Activated CD8-positive, alpha-beta T cell treated with anti-CD3 and anti-CD28 coated beads for 36 hours (primary cell): ENCODE measurements around the gene ADGRF3. TPM values are rescaled to one million over a fixed set of nuclear protein-coding genes. Genes with fewer than 3 reads are reported as not detected.

Experiments used
- ATAC-seq: fragments of 200-7000 bp; cut with Tn5 transposase; one replicate; pipeline ENCODE4 v1.10.0; 2021; ENCODE audit warnings: mild to moderate bottlenecking, moderate library complexity
- CTCF ChIA-PET: fragments of 350-600 bp; sonication (Branson Sonifier 250); formaldehyde crosslinking; loops from one replicate; lab custom pipeline; 2021; ENCODE audit warnings: antibody characterized with exemption; lab: Charles Lee
- POLR2A ChIA-PET: fragments of 350-600 bp; sonication (Branson Sonifier 250); formaldehyde crosslinking; loops from one replicate; lab custom pipeline; 2021; ENCODE audit warnings: antibody characterized with exemption; lab: Charles Lee
- DNase-seq: peaks from one replicate; pipeline ENCODE4 v3.0.0-alpha.2; 2020
- H3K27ac Mint-ChIP-seq: one replicate; pipeline ENCODE4 v1.8.0; 2021; ENCODE audit warnings: mild to moderate bottlenecking, mixed read lengths
- H3K27me3 Mint-ChIP-seq: one replicate; pipeline ENCODE4 v1.8.0; 2021; ENCODE audit warnings: mixed read lengths
- H3K36me3 Mint-ChIP-seq: one replicate; pipeline ENCODE4 v1.8.0; 2021; ENCODE audit warnings: low read depth, mixed read lengths
- H3K4me1 Mint-ChIP-seq: one replicate; pipeline ENCODE4 v1.8.0; 2021; ENCODE audit warnings: low read depth, mixed read lengths
- H3K4me3 Mint-ChIP-seq: one replicate; pipeline ENCODE4 v1.8.0; 2021; ENCODE audit warnings: mild to moderate bottlenecking, moderate library complexity, mixed read lengths
- H3K9me3 Mint-ChIP-seq: one replicate; pipeline ENCODE4 v1.8.0; 2021; ENCODE audit warnings: mixed read lengths
- intact Hi-C: fragments of 100-400 bp; cut with micrococcal nuclease; formaldehyde crosslinking; loops from one replicate; pipeline ENCODE4 v1.10.0; 2022
- total RNA-seq, 2 experiments: library from RNA; stranded (reverse); gene quantifications; one replicate each; pipeline ENCODE4 v1.2.3, GENCODE V29; 2021
- TF ChIP-seq, protein P1 (sequence below): fragments of 200-600 bp; IDR thresholded peaks from one replicate; pipeline ENCODE4 v1.8.0; 2022; ENCODE audit warnings: antibody characterized with exemption, mild to moderate bottlenecking

The ADGRF3 gene
- total RNA-seq, 2 experiments from 2014 or later, result 4.8 to 5.7 TPM

DNA sequence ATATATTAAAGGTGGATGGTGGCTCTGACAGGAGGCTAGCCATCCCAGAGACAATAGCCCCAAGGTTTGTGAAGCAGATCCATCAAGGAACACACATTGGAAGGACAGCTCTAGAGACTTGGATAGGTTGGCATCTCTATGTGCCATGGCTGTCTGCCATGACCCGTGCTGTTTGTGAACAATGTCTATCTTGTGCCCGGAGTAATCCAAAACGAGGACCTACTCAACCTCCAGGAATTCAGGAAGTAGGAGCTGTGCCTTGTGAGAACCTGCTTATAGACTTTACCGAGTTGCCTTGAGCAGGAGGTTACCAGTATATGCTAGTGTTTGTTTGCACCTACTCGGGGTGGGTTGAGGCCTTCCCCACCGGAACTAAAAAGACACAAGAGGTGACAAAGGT is 43.7 kb downstream of the ADGRF3 start:
- POLR2A ChIA-PET, result interaction anchor here (0.9 kb wide), 1 partner anchor 56 kb away, joined by 3 read pairs; no protein-coding TSS in a partner anchor
- no peak overlapping the region for H3K4me3 Mint-ChIP-seq

DNA sequence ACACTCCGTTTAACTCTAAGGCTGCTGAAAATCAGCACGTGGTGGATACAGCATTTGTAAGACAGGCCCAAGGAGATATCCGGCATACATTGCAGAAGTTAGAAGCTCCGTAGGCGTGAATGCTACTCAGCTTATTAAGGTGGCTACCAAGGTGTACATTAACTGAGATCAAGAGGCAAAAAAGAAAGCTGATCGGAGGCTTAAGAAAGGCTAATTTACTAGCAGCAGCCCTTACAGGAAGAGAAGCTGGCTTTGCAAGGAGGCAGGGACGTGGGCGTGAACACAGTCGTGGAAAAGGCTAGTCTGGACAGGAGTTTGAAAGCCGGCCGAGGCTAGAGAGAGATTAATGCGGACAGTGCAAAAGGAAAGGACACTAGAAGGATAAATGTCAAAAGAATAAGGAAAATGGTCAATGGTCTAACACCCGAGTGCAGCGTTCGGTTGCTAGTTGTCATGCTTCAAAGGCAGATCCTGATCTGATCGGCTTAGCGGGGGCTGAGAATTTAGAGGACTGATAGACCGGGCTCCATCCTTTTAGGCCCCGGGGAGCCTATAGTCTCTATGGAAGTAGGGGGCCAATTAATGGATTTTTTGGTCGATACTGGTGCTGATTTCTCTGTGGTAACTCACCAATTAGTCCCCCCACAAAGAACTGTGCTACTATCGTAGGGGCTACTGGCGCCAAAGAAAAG is 46.2 kb downstream of the ADGRF3 start:
- POLR2A ChIA-PET, result interaction anchor here (0.6 to 2.2 kb wide), 5 partner anchors 16 to 63 kb away, joined by 3 to 9 read pairs (median 3); partner anchors contain the start of genes HADHA and HADHB
- Mint-ChIP-seq H3K9me3 (no peaks in the 10 kb centered on the region), H3K27me3 (no peaks in the 10 kb centered on the region), H3K4me1 (no peaks in the 10 kb centered on the region), H3K4me3 (no peak overlapping the region), H3K36me3 (no peaks in the 10 kb centered on the region), H3K27ac (no peak overlapping the region)
- DNase-seq, result peak; percentile 34
- peak; percentile 34 for ATAC-seq
- intact Hi-C loops, result no loop called here
- TF ChIP-seq, protein P1, sequence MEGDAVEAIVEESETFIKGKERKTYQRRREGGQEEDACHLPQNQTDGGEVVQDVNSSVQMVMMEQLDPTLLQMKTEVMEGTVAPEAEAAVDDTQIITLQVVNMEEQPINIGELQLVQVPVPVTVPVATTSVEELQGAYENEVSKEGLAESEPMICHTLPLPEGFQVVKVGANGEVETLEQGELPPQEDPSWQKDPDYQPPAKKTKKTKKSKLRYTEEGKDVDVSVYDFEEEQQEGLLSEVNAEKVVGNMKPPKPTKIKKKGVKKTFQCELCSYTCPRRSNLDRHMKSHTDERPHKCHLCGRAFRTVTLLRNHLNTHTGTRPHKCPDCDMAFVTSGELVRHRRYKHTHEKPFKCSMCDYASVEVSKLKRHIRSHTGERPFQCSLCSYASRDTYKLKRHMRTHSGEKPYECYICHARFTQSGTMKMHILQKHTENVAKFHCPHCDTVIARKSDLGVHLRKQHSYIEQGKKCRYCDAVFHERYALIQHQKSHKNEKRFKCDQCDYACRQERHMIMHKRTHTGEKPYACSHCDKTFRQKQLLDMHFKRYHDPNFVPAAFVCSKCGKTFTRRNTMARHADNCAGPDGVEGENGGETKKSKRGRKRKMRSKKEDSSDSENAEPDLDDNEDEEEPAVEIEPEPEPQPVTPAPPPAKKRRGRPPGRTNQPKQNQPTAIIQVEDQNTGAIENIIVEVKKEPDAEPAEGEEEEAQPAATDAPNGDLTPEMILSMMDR, result no peak
- CTCF ChIA-PET, result interaction anchor here (1.2 to 1.5 kb wide), 3 partner anchors 15 to 278 kb away, joined by 3 to 5 read pairs (median 3); no protein-coding TSS in a partner anchor

More for the DNA sequence above, 43.7 kb downstream of the ADGRF3 start:
- Mint-ChIP-seq H3K9me3 (no peaks in the 10 kb centered on the region), H3K27me3 (no peaks in the 10 kb centered on the region), H3K36me3 (no peaks in the 10 kb centered on the region), H3K27ac (no peak overlapping the region), H3K4me1 (no peaks in the 10 kb centered on the region)
- ATAC-seq (no peak), DNase-seq (no peak)
- TF ChIP-seq, protein P1, result no peak
- intact Hi-C loops, result no loop called here
- CTCF ChIA-PET, result no interaction called here

DNA sequence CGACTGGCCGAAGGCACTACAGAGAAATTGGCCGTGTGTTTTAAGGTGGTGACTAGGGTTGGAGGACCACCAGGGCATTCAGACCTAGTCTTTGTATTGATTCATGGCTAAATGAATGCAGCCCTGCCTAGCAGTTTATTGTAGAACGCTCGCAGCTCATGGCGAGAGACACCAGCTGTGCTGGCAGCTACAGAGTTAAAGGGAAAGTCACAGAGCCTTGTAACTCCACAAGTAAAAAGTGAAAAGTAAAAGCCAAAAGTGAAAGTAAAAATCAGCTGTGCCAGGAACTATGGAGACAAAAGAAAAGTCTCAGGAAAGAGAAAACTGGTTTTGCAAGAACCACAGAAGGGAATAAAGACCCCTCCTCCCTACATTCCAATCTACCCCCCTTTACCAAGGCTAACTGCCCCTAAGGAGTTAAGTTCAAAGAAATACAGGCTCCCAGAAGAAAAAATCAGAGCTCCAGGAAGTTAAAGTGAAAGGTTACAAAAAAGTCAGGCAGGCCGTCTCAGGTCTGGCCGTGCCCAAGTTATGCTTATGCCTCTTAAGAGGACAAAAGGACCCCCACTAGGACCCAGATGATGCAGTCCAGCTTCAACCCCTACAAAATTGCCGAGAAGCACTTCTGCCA is 47.0 kb downstream of the ADGRF3 start:
- Mint-ChIP-seq H3K27me3 (no peaks in the 10 kb centered on the region), H3K9me3 (no peaks in the 10 kb centered on the region), H3K27ac (no peak overlapping the region), H3K4me1 (no peaks in the 10 kb centered on the region), H3K36me3 (no peaks in the 10 kb centered on the region), H3K4me3 (no peak overlapping the region)
- ChIA-PET POLR2A (interaction anchor here (0.6 to 2.2 kb wide), 4 partner anchors 10 to 56 kb away, joined by 3 to 9 read pairs (median 3); partner anchors contain the start of genes HADHA and HADHB), CTCF (interaction anchor here (1.2 to 1.6 kb wide), 4 partner anchors 16 to 278 kb away, joined by 3 to 5 read pairs (median 3); no protein-coding TSS in a partner anchor)
- intact Hi-C loops, result no loop called here
- DNase-seq (peak; percentile 35), ATAC-seq (peak; percentile 53)
- TF ChIP-seq, protein P1, result no peak

DNA sequence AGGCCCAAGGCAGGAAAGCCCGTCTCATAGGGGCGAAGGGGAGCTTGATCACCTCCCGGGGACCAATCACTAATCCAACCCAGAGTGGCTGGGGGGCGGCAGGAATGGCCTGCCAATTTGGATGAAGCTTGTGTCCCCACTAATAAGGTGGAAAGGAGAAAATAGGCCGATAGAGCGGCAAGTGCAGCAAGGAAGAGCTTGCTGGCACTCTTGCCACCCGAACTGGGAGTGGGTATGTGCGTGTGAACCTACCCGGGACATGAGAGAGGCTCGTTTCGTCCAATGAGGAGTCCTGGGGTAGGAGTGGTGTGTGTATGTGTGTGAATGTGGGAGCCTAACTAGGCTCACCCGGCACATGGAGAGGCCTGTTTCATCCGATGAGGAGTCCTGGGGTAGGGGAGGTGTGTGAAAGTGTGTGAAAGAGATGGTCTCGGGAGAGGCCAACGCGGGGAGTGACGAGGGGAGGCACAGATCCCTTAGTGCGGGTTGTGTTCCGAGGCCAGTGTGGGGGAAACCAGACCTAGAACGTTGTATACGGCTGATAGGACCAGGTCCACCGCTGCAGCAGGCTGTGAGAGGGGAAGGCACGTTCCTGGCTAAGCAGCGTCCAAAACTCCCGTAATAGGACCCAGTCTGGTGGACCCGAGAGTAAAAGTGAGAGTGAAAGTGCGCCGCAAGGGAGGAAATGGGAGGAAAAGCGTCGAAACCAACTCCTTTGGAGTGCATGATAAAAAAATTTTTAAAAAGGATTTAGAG is 47.8 kb downstream of the ADGRF3 start:
- ChIA-PET CTCF (interaction anchor here (1.2 to 1.6 kb wide), 3 partner anchors 17 to 279 kb away, joined by 3 to 5 read pairs (median 3); no protein-coding TSS in a partner anchor), POLR2A (interaction anchor here (0.9 to 2.2 kb wide), 3 partner anchors 32 to 93 kb away, joined by 3 to 9 read pairs (median 3); partner anchors contain the start of genes HADHA and HADHB)
- TF ChIP-seq, protein P1, result no peak
- Mint-ChIP-seq H3K9me3 (no peaks in the 10 kb centered on the region), H3K4me3 (no peak overlapping the region), H3K36me3 (no peaks in the 10 kb centered on the region), H3K4me1 (no peaks in the 10 kb centered on the region), H3K27ac (no peak overlapping the region), H3K27me3 (no peaks in the 10 kb centered on the region)
- ATAC-seq, result peak; percentile 68
- intact Hi-C loops, result no loop called here
- DNase-seq, result peak; percentile 52
